Epithelial cell of umbilical artery (primary cell): Measurements from ENCODE around the gene ZYX. TPM values are rescaled to one million over a fixed set of nuclear protein-coding genes. Genes with fewer than 3 reads are reported as not detected.

Experiments
- total RNA-seq: library from RNA; depleted of rRNA; stranded (reverse); fragments of >200 nt; gene quantifications from 2 replicates; pipeline ENCODE4 v1.2.3, GENCODE V29; 2014

The ZYX gene
- total RNA-seq: 23.9 and 29.9 TPM in 2 replicates

GRCh38 chr7:143380646-143381426 lies at the start of gene ZYX:
Gene ZYX (plus strand): TSS chr7:143381345. CDS start chr7:143381572, 227 bp downstream.

GRCh38 chr7:143362131-143363015 lies 18.8 kb upstream of the ZYX start, which contains the start of gene FAM131B:
Gene FAM131B (minus strand): TSS chr7:143362713. CDS start chr7:143362603, 110 bp downstream.

DNA sequence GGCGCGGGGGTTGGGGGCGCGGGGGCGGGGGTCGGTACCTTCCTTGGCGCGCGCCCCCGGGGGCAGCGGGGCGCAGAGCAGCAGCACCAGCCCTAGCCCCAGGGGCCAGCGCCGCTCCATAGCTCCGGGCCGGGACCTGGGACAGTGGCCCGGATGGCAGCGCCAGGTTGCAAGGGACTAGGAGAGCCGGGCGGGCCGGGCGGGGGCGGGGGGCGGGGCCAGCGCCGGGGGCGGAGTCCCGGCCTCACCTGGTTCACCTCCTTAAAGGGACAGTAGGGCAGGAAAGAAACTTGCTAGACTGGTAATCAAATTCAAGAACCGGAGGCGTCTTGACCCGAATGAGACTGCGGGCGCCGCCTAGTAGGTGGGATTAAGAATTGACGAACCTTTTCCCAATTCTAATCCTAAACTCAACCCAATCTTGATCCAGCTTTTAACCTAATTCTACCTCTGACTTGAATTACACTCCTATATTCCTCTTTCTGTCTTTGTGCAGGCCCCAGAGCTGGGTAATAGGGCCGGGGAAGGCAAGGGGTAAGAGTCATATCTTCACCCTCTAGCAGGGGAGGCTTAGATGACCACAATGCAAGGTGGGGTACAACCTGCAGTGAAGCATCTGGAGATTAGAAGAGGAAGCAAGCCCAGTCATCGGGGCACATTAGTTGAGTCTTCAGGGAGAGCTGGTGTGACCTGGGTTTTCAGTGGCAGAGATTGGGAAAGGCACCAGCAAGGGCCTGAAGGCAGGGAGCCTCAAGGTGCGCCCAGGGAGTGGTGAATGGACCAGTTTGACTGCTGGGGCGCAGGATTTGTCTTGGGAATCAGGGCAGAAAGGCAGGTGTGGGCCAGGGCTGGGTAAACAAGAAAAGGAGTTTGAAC lies 27.8 kb downstream of the ZYX start, which contains the start of gene EPHA1:
EPHA1 (minus strand) TSS at position 171 of the 876 bp plus-strand sequence; CDS start at position 120, 51 bp downstream.

Other genes starting within 250 kb of the ZYX start
- gene PIP, start 249.3 kb upstream of the ZYX start, total RNA-seq: not detected in 2 replicates
- gene TAS2R39, start 197.9 kb upstream of the ZYX start, total RNA-seq: not detected in 2 replicates
- gene TAS2R40, start 159.3 kb upstream of the ZYX start, total RNA-seq: not detected in 2 replicates
- 61.1 and 78.7 TPM in 2 replicates for gene GSTK1, start 117.9 kb upstream of the ZYX start, total RNA-seq
- gene TMEM139, start 96.4 kb upstream of the ZYX start, total RNA-seq: under 0.01 and 0.61 TPM in 2 replicates
- 18.8 and 21.4 TPM in 2 replicates for gene CASP2, start 93.0 kb upstream of the ZYX start, total RNA-seq
- gene CLCN1, start 65.2 kb upstream of the ZYX start, total RNA-seq: not detected in 2 replicates
- 1.3 and 1.4 TPM in 2 replicates for gene FAM131B, start 18.6 kb upstream of the ZYX start, total RNA-seq
- gene EPHA1, start 27.5 kb downstream of the ZYX start, total RNA-seq: not detected in 2 replicates
- gene TAS2R60, start 62.1 kb downstream of the ZYX start, total RNA-seq: not detected in 2 replicates
- not detected in 2 replicates for gene TAS2R41, start 96.5 kb downstream of the ZYX start, total RNA-seq
- gene CTAGE15, start 190.5 kb downstream of the ZYX start, total RNA-seq: 0.30 TPM in 1 of 2 replicates, not detected in the other
- gene TCAF2, start 239.6 kb downstream of the ZYX start, total RNA-seq: 3.6 and 8.4 TPM in 2 replicates